DOHH2 (cell line): ENCODE data around the gene MYCN.

Experiments
- H3F3A ChIP-seq: fragments of 200-600 bp; sonication (generic), shearing (Covaris generic); 2 replicates; pipeline ENCODE4 v1.6.0; 2016; ENCODE audit warnings: antibody characterized with exemption, mild to moderate bottlenecking; ENCODE audit not compliant: control insufficient read depth, insufficient read depth
- H3K27ac ChIP-seq: fragments of 200-600 bp; sonication (generic); 2 replicates; pipeline ENCODE4 v1.5.1; 2014; ENCODE audit warnings: low read depth, mild to moderate bottlenecking, low read length, moderate library complexity
- H3K27me3 ChIP-seq: fragments of 200-600 bp; sonication (generic); 2 replicates; pipeline ENCODE4 v1.6.1; 2014; ENCODE audit warnings: mild to moderate bottlenecking, low read length, mixed read lengths; ENCODE audit not compliant: control insufficient read depth
- H3K36me3 ChIP-seq: fragments of 200-600 bp; sonication (generic); 2 replicates; pipeline ENCODE4 v1.6.1; 2014; ENCODE audit warnings: mild to moderate bottlenecking, low read length, moderate library complexity, mixed read lengths; ENCODE audit not compliant: control insufficient read depth
- H3K4me1 ChIP-seq: fragments of 200-600 bp; sonication (generic); 2 replicates; pipeline ENCODE4 v1.6.1; 2014; ENCODE audit warnings: mild to moderate bottlenecking, low read length, mixed read lengths; ENCODE audit not compliant: control insufficient read depth
- H3K4me2 ChIP-seq: fragments of 200-600 bp; sonication (generic); 2 replicates; pipeline ENCODE4 v1.6.0; 2014; ENCODE audit warnings: mild to moderate bottlenecking, low read length, moderate library complexity
- H3K4me3 ChIP-seq: fragments of 200-600 bp; sonication (generic); 2 replicates; pipeline ENCODE4 v1.5.1; 2014; ENCODE audit warnings: mild to moderate bottlenecking, low read length, mixed read lengths
- H3K79me2 ChIP-seq: fragments of 200-600 bp; sonication (generic); 2 replicates; pipeline ENCODE4 v1.6.1; 2014; ENCODE audit warnings: mild to moderate bottlenecking, low read length, mixed read lengths; ENCODE audit not compliant: control insufficient read depth
- H3K9me2 ChIP-seq: fragments of 200-600 bp; sonication (generic); replicated peaks from 2 replicates; pipeline ENCODE4 v1.6.1; 2014; ENCODE audit warnings: mild to moderate bottlenecking, low read length, mixed read lengths; ENCODE audit not compliant: control insufficient read depth
- H3K9me3 ChIP-seq: fragments of 200-600 bp; sonication (generic); 2 replicates; pipeline ENCODE4 v1.6.1; 2014; ENCODE audit warnings: antibody characterized with exemption, low read length, mixed read lengths; ENCODE audit not compliant: control insufficient read depth, insufficient read depth
- H4K20me1 ChIP-seq: fragments of 200-600 bp; sonication (generic); 2 replicates; pipeline ENCODE4 v1.6.0; 2014; ENCODE audit warnings: low read depth, mild to moderate bottlenecking, antibody characterized with exemption, low read length, moderate library complexity; ENCODE audit not compliant: control insufficient read depth, insufficient read depth
- CTCF ChIP-seq: fragments of 200-600 bp; sonication (generic); IDR thresholded peaks from one replicate; pipeline ENCODE4 v1.5.1; 2014; ENCODE audit warnings: antibody characterized with exemption, mild to moderate bottlenecking, low read depth, low read length; ENCODE audit not compliant: poor library complexity, severe bottlenecking
- EZH2phosphoT487 ChIP-seq: fragments of 200-600 bp; sonication (generic); IDR thresholded peaks from 2 replicates; pipeline ENCODE4 v1.6.1; 2017; ENCODE audit warnings: borderline replicate concordance, mild to moderate bottlenecking, antibody characterized with exemption, low read length, moderate library complexity, mixed read lengths

The MYCN gene

GRCh38 chr2:15920696-15921095 is 19.7 kb upstream of the MYCN start:
- Histone ChIP-seq H3K27me3 (no peaks in the 10 kb centered on the region), H3K79me2 (no peaks in the 10 kb centered on the region), H3K4me2 (no peak overlapping the region), H4K20me1 (no peaks in the 10 kb centered on the region), H3K36me3 (no peaks in the 10 kb centered on the region), H3K9me3 (no peaks in the 10 kb centered on the region), H3K27ac (no peak overlapping the region), H3K4me3 (no peak overlapping the region), H3K4me1 (no peaks in the 10 kb centered on the region), H3K9me2 (no peaks in the 10 kb centered on the region), H3F3A (no peaks in the 10 kb centered on the region)
- TF ChIP-seq EZH2phosphoT487 (no peak), CTCF (no peak)

- H3F3A ChIP-seq: no peaks in the 10 kb centered on the region
- no peaks in the 10 kb centered on the region for H3K9me2 ChIP-seq
- no peaks in the 10 kb centered on the region for H3K36me3 ChIP-seq
- TF ChIP-seq CTCF (no peak), EZH2phosphoT487 (no peak)
- no peak overlapping the region for H3K4me3 ChIP-seq
- H3K9me3 ChIP-seq: no peaks in the 10 kb centered on the region
- no peaks in the 10 kb centered on the region for H3K27me3 ChIP-seq
- H3K79me2 ChIP-seq: no peaks in the 10 kb centered on the region
- no peak overlapping the region for H3K27ac ChIP-seq
- H3K4me1 ChIP-seq: no peaks in the 10 kb centered on the region
- H4K20me1 ChIP-seq: no peaks in the 10 kb centered on the region
- no peak overlapping the region for H3K4me2 ChIP-seq
Measured at GRCh38 chr2:15923597-15923996, 16.8 kb upstream of the MYCN start.

- H3K79me2 ChIP-seq: no peaks in the 10 kb centered on the region
- H3K4me1 ChIP-seq: no peaks in the 10 kb centered on the region
- TF ChIP-seq EZH2phosphoT487 (no peak), CTCF (no peak)
- H3F3A ChIP-seq: no peaks in the 10 kb centered on the region
- H3K9me3 ChIP-seq: no peaks in the 10 kb centered on the region
- H3K27ac ChIP-seq: no peak overlapping the region
- no peaks in the 10 kb centered on the region for H3K36me3 ChIP-seq
- H3K4me2 ChIP-seq: no peak overlapping the region
- no peaks in the 10 kb centered on the region for H3K9me2 ChIP-seq
- H3K4me3 ChIP-seq: no peak overlapping the region
- H4K20me1 ChIP-seq: no peaks in the 10 kb centered on the region
- no peaks in the 10 kb centered on the region for H3K27me3 ChIP-seq
Measured at GRCh38 chr2:15925819-15926218, 14.5 kb upstream of the MYCN start.

- Histone ChIP-seq H3K4me2 (no peak overlapping the region), H4K20me1 (no peaks in the 10 kb centered on the region), H3K27ac (no peak overlapping the region), H3K79me2 (no peaks in the 10 kb centered on the region), H3K36me3 (no peaks in the 10 kb centered on the region), H3F3A (no peaks in the 10 kb centered on the region), H3K27me3 (no peaks in the 10 kb centered on the region), H3K9me3 (no peaks in the 10 kb centered on the region), H3K9me2 (no peaks in the 10 kb centered on the region), H3K4me1 (no peaks in the 10 kb centered on the region), H3K4me3 (no peak overlapping the region)
- TF ChIP-seq EZH2phosphoT487 (no peak), CTCF (no peak)
Measured at GRCh38 chr2:15926252-15926651, 14.1 kb upstream of the MYCN start.
